ACHN (cell line): Measurements from ENCODE around the gene LAMA3.

ENCODE experiments used
- DNase-seq: peaks from one replicate; pipeline ENCODE4 v3.0.0-alpha.2; 2015
- in situ Hi-C: cut with HindIII; loops from 2 replicates; pipeline ENCODE4 v1.10.0; 2017; ENCODE audit warnings: low sequenced_read_pairs, low pct_ligation_motif_present, low pct_unique_long_range_greater_than_20kb

LAMA3 gene

DNA sequence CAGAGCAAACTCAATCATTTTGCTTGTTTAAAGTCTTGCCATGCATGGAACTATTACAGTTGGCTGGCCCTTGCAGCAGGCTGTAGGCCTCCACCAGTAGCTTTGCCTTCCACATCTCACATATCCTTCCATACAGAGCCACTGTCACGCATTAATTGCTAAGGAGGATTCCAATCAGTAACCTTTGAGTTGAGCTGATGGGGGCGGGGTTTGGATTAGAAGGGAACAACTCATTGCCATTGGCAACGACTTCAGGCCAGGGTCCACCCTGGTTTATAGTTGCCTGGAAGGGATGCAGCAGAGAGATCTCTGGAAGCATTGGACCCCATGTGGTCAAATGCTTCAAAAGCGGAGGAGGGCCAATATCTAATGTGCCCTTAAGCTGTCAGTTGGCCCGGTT, 262.0 kb downstream of the LAMA3 start:
- in situ Hi-C loops, result no loop called here
- DNase-seq, result no peak

DNA sequence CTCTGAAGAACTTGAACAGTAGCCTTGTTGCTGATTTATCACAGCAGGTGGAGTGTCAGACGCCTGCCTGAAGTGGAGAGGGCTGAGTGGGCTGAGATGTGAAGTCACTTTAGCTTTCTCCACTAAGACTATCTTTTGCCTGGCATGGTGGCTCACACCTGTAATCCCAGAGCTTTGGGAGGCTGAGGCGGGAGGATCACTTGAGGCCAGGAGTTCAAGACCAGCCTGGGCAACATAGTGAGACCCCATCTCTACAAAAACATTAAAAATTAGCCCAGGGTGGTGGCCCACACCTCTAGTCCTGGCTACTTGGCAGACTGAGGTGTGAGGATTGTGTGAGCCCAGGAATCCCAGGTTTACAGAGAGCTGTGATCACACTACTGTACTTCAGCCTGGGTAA, 264.7 kb downstream of the LAMA3 start:
- in situ Hi-C loops, result no loop called here
- no peak for DNase-seq

DNA sequence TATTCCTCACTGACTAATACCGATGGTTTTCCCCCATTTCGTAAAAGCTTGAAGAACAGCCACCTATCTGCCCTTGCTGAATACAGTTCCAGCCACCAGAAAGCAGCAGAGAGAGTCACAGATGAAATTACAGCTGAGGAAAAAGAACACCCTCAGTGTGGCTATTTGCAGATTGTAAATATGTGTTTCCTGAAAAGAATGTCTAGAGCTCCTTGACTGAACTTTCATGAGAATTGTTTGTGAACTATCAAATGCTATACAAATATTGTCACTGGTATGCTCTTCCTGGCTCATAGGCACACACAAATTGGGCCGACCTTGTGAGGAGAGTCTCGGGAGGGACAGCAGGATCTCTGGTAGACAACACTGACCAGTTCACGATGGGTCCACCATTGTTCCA, 267.2 kb downstream of the LAMA3 start:
- DNase-seq, result no peak
- in situ Hi-C loops, result no loop called here

DNA sequence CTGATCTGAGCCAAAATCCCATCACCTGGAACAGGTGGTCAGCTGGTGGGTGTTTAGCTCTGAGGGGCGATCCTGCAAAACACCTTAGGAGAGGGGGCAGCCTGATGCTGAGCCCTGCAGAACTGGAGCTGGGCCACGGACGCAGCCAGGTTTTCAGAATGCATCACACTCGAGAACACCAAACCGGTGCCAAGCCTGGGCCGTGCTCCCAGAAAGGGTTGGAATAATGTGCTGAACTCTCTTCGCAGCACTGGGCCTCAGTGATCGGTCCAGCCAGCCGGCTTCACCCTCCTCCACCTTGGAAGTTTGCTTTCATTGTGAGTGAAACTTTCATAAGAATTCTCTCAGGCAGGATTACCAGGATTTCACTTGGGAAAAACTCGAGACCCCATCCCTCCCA, 268.8 kb downstream of the LAMA3 start:
- in situ Hi-C loops, result no loop called here
- DNase-seq, result no peak

DNA sequence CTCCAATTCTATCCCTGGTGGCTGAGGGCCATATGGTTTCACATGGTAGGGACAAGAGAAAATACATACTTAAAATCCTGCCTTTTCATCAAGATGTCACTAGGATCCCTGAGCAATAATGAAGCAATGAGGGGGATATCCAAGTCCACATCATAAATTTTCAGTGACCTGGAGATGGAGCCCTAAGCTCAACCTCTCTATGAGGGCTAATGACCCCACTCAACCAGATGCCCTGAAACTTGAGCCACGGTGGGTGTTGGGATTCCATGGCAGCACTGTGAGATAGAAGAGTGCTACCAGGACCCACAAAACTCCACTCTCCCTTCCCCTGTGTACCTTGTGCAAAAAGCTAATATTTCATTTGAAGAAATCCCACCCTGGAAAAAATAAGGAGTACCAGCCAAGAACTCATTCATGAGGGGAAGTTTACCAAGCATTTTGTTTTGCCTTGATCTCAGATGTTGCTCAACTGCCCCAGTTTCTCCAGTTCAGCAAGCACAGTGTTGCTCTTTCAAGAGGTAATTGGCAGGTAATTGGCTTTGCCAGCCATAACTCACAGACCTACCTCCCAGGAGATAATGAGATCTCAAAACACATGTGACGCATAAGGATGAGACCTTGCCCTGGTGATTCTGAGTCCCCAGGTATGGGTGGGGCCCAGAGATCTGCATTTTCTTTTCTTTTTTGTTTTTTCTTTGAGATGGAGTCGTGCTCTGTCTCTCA, 274.4 kb downstream of the LAMA3 start:
- in situ Hi-C loops, result no loop called here
- peak; percentile 5 for DNase-seq

DNA sequence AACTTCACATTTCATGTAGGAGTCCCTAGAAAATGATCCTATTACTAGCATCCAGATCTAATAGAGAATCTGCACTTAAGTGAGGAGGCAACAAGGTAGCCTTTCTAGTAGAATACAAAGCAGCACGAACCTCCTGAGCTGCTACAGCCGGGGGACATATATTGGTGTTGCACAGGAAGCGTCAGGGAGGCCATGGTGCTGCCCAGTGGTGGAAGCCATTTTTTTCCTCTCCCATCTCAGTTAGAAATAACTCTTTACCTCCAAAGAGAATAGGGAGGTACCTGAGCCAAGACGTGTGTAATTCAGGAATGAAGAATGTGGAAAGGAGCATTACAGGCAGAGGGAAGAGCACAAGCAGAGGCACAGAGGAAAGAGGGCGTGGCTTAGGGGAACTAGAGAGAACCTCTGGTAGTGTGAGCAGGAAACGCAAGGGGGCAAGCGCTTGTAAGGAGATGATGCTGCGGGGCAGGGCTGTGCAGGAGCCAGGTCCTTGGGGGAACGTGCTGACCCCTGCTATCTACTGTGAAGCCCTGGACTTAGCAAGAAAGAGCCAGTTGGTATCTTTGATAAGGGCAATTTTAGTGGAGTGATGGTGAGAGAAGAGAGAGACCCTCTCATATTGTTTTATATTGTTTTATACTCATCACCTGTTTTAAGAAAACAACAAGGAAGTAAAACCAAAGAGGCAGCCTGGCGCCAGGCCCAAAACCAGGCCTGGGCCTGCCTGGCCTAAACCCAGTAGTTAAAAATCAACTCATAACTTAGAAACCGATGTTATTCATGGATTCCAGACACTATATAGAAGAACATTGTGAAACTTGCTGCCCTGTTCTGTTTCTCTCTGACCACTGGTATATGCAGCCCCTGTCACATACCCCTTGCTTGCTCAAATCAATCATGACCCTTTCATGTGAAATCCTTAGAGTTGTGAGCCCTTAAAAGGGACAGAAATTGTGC, 275.3 kb downstream of the LAMA3 start:
- in situ Hi-C loops, result no loop called here
- DNase-seq, result peak; percentile 78

DNA sequence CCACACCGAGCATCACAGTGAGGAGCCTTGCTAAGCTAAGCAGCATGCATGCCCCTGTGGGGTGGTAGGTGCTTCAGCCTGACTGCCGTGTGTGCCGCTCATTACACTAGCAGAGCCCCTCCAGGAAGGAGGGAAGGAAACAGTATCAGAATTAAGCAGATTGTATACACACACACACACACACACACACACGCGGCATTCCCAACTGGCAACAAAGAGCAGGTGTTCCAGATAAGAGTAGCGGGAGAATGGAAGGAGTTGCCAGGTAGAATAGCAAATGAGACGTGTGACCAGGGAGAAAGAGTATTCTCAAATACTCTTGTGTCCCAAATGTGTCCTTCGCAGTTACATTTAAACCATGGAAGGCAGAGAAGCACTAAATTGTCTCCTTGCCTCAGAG, 277.7 kb downstream of the LAMA3 start:
- DNase-seq, result no peak
- in situ Hi-C loops, result no loop called here

DNA sequence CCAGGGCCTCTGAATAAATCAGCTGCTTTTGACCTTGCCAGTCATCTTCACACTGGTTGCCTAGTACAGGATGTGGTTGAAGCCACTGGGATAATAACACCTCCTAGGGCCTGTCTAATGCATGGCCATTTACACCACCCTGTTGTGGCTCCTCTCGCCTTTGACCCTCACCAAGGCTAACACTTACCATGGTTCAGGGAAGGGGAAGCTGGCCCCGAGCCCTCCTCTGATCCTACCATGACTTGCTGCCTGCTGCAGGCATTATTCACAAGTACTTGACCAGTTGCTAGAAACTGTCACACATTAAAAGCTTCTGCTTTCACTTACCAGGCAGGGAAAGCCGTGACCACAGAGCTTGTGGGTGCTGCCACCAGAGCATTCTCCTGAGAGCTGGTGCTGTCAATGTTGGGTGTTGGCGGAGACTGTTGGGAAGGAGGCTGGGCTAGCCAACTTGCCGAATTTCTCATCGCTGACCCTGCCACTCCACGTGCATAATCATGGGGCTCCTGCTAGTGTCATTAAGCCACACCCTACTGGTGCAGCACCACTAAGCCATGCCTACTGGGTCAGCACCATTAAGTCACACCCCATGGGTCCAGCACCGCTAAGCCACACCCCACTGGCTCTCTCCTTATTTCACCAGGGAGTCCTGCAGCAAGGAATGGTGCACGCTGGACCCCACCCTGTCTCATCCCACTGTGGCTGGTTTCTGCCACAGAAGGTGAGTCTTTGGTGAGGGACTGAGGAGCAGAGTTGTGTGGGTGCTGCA, 278.3 kb downstream of the LAMA3 start:
- in situ Hi-C loops, result no loop called here
- DNase-seq, result no peak

DNA sequence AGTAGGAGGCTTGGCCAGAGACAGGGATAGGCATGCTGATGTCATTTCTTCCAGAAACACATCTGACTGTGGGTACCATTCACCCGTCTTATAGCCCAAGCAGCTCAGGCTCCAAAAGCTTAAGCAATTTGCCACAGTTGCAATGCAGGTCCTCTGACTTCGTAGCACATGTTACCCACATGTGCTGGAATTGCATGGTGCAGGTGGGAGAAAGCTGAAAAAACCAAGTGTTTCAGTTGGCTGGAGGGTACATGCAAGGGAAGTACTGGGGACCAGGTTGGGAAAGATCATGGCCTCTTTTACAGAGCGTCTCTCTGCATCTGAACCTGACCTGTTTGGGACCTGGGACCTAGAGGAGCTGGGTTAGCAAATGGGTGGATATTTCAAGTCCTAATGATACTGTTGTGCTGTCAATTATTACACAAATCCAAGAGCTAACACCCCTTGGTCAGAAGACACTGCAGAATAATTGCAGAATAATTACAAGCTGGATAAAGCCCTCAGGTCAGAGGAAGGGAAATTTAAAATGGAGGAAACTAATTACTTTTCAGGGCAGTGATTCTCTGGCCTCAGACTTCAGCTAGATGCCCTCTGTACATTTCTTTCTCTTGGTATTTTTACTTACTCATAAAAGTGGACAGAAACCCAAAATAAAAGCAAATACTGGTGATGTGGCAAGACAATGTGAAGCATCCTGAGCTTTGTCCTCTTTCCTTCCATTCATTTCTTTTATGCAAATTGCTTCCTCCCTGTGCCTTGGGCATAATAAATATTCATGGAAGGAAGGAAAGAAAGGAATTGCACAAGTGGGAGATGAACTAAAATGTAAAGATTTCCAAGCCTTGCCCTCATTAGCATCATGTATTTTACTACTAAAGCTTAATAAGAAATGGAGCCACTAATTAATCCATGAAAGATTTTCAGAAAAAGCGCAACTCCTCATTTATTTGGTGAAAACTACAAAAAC, 279.7 kb downstream of the LAMA3 start:
- in situ Hi-C loops, result no loop called here
- no peak for DNase-seq

DNA sequence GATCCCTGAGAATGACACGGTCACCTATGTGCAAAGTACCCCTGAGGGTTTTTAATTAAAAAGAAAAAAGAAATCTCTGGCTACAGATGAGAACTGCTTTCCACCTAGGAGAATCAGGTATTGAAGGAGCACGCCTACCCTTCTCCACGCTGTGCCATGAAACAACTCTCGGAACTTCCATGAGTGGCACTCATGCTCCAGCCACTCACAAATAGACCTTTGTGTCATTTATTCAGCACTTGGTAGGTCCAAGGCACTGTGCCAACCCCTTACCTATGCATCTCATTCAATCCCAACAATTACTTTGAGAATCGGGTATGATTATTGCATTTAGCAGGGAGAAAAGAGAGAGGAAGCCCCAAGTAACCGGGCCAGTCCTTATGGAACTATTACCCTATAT, 280.4 kb downstream of the LAMA3 start:
- in situ Hi-C loops, result no loop called here
- no peak for DNase-seq

DNA sequence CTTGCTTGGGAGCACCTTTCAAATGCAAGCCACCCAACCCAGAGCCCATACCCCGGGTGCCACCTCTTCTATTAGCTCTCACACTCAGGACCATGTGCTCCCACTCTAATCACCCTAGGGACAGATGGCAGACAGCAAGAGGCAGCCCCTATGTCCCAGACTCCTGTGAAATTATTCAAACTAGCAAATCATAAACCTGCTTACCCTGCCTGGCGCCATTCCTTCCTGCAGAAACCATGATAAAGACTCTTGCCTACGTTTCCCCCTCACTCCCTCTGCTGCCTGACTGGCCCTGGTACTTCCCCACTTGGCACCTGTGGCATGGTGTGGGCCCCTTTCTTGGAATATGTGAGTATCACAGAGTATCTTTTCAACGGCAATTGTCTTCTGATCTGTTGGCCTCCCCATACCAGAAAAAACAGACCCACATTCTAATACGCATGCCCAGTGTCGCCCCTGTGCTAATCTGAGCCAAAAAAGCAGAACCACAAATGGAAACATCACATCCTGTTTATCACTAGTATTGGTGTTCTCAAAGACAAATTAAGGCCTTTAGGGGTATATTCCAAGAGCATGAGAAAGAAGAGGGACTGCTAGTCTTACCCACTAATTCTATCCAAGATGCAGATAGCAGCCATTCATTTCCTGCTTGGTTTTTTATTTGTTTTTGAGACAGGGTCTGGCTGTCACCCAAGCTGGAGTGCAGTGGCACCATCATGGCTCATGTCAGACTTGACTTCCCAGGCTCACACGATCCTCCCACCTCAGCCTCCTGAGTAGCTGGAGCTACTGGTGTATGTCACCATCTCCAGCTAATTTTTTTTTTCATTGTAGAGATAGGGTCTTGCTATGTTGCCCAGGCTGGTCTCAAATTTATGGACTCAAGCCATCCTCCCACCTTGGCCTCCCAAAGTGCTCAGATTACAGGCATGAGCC, 281.2 kb downstream of the LAMA3 start:
- in situ Hi-C loops, result no loop called here
- DNase-seq, result no peak

DNA sequence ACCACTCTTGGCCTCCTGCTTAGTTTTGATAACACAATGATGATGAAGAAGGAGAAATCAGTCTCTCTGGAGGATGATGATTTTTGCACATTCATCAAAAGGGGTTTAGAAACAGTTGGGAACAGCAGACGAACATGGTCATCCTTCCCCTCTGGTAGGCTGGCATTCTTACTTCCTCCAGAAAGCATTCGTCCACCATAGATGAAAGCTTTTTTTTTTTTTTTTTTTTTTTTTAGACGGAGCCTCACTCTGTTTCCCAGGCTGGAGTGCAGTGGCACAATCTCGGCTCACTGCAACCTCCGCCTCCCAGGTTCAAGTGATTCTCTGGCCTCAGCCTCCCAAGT, 281.8 kb downstream of the LAMA3 start:
- in situ Hi-C loops, result no loop called here
- no peak for DNase-seq

DNA sequence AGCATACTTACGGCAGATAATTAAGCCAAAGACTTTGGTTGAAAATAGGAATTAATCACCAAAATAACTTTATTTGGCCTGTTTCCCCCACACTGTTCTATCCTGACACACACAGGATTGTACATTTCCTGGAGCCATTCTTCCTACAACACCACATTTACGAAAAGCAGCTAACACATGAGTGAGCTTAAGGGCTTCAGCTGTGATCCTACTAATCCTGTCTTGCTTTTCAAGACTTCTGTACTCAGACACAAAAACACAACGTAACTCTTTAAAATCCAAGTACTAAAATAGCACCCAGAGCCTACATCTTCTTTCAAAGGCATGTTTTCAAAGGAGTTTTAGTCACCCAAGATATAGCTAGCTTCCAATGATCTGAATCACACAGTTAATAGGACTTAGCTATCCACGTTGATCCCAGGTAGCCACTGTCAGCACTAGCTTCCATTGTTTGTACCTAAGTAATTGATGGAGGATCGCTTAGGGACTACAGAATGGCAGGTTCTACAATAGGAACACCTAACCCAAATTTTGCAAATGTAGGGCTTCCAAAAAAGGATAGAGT, 282.5 kb downstream of the LAMA3 start:
- in situ Hi-C loops, result no loop called here
- no peak for DNase-seq

DNA sequence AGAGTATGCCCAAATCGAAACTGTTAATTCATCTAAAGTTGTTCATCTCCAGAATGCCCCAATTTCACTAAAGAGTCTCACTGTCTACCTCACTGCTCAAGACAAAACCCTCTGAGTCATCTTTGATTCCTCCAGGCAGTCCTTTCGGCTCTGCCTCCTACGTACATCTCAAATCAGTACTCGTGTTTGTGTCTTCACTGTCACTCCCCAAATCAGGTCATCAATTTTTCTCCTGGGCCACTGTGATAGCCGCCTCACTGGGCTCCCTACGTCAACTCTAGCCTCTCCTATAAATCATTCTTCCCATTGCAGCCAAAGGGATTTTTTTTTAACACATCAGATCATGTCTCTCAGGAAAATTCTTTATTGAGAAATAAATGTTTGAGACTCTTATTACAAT, 283.2 kb downstream of the LAMA3 start:
- no peak for DNase-seq
- in situ Hi-C loops, result no loop called here

DNA sequence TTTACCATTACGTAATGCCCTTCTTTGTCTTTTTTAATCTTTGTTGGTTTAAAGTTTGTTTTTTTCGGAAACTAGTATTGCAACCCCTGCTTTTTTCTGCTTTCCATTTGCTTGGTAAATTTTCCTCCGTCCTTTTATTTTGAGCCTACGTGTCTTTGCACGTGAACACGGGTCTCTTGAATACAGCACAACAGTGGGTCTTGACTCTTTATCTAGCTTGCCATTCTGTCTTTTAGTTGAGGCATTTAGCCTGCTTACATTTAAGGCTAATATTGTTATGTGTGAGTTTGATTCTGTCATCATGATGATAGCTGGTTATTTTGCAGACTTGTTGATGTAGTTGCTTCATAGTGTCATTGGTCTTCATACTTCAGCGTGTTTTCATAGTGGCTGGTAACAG, 287.9 kb downstream of the LAMA3 start:
- in situ Hi-C loops, result no loop called here
- no peak for DNase-seq

DNA sequence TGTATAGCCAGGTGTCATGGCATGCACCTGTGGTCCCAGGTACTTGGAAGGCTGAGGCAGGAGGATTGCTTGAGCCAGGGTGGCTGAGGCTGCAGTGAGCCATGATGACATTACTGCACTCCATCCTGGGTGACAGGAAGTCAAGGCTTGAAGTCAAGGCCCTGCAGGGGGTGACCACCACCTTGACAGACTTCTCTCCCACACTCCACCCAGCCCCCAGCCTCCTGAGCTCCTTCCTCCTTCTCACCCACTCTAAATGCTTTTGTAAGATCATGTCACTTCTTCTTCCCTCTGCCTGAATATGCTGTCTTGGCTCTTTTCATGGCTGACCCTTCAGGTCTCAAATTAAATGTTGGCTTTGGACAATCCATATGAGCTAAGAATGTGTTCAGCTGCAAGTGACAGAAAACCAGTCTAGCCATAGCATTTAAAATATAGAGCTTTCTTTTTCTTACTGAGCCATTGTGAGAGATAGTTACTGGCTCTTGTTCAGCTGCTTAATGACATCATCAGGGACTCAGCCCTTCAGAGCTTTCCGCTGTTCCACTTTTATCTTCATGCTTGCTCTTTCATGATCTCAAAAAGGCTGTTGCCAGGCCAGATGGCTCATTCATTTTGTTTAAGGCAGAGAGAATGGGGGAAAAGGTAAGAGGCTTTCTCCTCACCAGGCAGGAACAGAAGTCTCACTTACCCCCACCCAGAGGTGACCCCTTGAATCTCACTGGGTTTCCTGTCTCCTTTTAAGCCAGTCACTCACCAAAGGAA, 288.6 kb downstream of the LAMA3 start:
- in situ Hi-C loops, result no loop called here

More for the DNA sequence above, 288.6 kb downstream of the LAMA3 start:
- no peak for DNase-seq
